Measurements from ENCODE around the gene SDK1.
"Not testable (repeated sequence)": the region's sequence is repeated elsewhere in the genome, so short reads cannot be mapped to it uniquely, and the experiment has no call there.

The SDK1 gene

DNA sequence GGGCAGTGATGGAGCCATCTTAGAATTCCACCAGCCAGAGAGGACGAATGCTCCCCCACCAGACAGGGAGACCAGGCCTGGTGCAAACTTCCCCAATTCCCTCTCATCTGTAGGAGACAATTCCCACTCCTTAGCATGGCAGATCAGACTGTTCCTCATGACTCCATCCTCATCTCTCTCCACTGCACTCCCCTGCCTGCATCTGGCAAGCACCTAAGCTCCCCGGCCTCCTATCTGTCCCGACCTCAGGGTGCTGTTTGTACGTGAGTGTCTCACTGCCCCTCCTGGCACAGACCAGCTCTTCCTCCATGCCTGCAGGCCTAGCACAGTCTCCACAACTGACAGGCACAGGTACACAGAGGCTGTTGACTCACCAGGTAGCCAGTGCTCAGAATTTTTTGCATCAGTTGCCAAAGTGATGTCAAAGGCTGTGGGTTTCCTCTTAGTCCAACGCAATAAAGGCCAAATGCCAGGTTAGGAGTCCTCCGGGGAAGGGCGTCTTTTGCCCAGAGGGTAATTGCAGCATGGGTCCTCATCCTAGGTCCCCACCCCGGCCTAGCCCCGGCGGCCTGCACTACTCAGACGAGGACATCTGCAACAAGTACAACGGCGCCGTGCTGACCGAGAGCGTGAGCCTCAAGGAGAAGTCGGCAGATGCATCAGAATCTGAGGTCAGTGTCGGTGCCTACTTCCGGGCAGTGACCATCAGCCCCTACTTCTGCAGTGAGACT lies 944.2 kb downstream of the SDK1 start:
- DNase-seq: no peak

DNA sequence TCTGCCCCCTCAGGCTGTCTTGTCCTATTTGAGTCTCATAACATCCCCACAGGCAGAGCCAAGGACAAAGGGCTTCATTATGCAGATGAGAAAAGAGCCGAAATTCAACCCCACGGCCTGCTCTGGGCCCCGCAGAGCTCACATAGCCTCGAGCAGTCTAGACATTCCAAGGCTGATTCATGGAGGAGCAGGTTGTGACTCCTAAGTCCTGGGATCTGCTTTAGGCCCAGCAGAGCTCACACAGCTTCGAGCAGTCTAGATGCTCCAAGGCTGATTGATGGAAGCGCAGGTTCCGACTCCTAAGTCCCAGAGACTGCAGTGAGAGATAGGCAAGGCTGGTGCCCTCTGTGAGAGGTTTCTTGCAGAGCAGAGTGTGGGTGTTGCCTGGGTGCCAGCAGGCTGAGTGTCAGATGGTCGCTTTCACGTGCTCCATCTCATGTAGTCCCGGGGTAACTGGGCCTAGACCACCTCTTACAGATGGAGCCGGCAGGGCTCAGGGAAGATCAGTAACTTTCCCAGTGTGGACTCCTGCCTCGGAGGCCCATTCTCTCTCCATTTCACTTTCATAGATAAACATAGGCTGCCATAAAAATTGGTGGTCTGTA lies 944.9 kb downstream of the SDK1 start:
- DNase-seq: no peak

DNA sequence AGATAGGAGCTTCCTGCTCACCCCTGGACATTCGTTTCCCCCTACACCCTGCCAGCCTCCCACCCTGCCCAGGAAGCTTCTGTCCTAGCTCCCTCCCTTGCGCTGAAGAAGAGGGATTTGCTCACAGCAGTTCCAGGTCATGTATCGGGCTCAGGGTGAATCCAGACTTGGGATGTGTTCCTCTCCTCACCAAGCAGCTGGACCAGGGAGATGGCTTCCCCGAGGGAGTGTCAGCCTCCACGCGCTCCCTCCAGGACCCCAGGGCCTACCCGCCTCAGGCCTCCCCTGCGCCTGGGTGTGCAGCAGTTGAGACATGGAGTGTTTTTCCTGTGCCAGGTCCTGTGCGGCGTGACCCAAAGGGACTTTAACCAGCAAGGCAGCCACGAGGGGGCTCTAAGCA lies 945.5 kb downstream of the SDK1 start:
- no peak for DNase-seq

DNA sequence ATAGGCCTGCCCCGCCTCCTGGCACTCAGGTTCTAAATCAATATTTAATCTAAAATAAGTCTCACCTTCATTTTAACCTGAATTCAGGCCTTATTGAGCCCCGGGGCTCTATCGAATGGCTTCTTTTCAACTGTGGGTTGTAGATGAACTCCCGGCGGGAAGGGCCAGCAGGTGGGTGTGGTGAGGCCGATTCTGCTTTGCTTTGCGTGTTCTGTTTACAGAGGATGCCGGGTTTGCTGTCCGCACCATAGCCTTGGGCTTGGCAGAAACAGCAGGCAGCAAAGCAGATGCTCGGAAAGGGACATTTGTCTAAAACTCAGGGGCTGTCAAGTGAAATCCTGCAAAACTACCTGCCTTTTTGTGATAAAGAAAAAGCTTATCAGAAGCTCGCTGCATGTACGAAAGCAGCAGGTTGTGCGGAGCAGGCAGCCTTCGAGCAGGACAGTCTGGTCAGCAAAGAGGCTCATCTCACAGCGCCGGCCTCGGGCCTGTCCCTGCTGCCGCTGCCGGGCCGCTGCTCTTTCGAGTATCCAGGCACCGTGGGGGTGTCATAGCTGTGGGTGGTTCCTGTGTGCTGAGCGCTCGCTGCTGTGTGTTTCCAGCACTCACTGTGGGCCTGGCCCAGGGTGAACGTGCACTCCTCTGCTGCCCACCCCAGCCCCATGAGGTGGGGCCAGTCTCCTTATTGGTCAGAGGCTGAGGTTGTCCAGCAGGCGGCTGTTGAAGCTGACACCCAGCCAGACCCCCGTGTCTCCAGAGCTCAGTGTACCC lies 946.2 kb downstream of the SDK1 start:
- no peak for DNase-seq

DNA sequence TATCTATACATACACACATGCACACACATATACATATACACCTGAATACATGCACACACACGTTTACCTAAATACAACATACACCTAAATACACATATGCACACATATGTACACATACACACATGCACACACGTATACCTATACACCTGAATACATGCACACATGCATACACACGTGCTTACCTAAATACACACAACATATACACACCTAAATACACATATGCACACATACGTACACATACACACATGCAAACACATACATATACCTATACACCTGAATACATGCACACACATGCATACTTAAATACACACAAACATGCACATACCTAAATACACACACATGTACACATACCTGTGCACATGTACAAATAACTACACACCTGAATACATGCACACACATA lies 947.2 kb downstream of the SDK1 start:
- DNase-seq: no peak

DNA sequence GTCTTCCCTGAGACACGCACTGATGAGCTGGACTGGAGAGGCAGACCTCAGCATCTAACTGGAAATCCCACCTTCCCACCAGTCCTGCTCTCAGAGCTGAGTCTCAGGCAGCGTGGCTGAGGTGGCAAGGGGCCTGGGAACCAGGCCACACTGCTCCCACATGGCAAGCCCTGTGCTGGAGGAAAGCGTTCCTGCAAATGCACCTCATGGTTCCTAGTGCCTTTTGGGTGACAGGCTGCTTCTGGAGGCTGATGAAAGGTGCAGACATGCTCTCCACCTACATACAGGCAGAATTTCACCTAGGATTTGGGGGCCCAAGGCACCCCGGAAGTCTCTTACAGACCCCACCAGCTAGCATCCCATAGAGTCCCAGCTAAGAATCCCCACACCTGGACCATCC lies 948.2 kb downstream of the SDK1 start:
- no peak for DNase-seq

DNA sequence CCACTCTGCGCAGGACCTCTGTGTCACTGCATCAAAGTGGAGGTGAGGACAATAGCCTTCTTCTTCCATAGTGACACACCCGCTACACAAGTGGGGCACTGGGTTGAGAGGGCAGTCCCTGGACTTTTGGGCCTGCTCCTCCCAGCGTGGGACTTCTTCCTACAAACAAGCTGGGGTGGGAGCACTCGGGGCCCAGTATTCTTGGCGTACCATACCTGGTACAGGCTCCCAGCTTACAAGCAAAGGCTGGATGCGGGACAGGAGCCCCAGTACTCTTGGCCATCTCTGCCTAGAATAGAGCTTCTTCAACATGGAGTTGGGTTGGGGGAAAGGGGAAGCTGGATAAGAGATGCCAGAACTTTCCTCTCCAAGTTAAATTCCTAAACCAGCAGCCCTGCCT lies 954.3 kb downstream of the SDK1 start:
- DNase-seq: no peak

DNA sequence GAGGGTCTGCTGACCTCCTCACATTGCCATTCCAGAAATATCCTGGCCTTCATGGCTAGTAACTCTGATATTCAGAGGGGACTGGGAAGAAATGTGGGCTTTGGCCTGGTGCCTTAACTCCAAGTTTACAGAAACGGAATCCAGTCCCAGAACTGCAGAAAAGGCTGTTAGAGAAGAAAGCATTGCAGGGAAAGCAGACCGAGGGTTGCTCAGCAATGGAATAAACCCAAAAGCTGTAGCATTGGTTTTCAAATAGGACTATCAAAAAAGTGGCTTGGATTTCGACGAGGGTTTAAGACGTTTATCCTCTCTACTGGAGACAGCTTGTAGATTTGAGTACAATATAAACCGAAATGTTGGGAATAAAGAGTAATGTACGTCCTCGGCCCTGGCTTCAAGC lies 955.2 kb downstream of the SDK1 start:
- DNase-seq: no peak

DNA sequence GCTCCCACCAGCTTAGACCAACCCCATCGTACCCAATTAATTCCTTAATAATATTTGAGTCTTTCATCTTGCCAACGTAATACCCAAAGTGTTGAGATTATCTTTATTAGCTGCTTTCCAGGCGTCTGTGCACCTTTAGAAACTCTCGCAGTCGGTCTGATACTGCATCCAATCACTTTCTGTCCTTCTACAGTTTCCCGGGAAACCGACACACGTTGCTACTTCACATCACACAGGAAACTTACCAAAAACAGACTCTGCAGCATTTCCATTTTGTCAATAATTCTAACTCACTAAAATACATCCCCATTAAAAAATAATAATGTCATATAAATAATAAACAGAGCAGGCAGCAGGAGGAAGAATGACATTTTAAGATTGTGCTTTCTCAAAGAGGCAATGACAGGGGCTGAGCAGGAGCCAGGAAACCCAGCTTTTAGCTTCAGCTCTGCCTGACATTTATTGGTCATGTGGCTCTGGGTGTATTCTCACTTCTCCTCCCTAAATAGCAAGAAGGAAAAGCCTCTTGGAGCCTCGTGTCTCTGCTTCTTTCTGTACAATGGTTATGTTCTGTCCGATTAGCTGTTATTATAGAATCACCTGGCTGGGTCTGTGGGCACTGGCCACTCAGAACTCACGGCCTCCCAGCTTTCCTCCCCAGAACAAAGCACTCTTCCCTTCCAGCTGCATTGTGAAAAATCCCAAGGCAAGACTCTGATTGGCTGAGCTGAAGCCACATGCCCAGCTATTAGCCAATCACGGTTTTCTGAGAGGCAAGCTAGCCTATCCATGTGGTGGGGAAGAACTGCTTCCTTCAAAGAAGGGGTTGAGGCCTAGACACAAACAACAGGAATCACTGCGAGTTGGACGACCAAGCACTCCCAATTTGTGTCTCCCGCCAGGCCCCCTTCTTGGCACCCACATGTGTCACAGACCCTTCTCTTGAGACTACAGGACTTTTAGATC lies 956.4 kb downstream of the SDK1 start:
- no peak for DNase-seq

DNA sequence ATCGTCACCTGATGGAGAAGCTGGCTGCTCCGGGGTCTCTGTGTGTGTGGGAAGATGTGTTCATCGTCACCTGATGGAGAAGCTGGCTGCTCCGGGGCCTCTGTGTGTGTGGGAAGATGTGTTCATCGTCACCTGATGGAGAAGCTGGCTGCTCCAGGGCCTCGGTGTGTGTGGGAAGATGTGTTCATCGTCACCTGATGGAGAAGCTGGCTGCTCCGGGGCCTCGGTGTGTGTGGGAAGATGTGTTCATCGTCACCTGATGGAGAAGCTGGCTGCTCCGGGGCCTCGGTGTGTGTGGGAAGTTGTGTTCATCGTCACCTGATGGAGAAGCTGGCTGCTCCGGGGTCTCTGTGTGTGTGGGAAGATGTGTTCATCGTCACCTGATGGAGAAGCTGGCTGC lies 959.1 kb downstream of the SDK1 start:
- not testable (repeated sequence) for DNase-seq

DNA sequence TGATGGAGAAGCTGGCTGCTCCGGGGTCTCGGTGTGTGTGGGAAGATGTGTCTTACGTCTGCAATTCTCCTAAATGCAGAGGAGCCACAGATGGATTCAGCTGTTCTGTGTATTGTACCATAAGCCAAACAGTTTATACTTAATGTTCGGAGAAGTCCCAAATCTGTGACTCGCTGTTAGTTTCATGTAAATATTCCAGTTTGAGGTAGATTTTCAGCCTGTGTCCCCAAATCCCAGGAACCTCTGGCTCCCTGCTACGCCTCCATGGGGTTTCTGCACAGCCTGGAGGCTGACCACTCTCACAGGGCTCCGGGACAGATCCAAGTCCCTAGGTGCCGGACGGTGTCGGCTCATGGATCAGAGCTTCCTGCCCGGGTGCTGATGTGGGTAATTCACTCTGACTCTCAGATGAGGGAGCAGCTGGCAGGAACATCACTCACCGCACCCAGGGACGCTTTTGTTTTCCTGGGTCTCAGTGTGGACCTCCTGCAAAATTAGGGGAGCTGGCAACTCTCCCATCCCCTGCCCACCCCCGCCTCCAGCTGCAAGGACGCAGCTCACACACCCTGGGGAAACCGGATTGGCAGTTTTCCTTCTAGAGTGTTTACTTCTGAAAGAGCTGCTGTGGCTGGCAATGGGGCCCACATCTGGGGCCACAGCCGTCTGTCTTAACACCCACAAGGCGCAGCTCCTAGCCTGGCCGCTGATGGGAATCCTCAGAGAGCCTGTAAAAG lies 960.0 kb downstream of the SDK1 start:
- no peak for DNase-seq

DNA sequence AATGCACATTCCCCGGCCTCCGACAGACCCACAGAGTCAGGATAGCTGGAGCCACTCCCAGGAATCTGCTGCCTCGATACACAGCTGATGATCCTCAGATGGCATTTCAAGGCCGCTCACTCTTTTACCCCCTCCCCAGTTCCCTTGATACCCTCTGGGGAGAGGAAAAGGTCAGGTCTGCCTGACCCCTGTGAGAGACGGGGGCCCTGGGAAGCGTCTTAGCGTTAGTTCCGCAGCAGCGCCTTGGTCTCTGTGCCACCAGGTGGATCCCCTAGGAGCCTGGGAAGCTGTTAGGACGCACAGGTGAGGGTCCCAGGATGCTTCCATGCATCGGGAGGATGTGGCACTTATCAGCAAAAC lies 960.5 kb downstream of the SDK1 start:
- DNase-seq: no peak

DNA sequence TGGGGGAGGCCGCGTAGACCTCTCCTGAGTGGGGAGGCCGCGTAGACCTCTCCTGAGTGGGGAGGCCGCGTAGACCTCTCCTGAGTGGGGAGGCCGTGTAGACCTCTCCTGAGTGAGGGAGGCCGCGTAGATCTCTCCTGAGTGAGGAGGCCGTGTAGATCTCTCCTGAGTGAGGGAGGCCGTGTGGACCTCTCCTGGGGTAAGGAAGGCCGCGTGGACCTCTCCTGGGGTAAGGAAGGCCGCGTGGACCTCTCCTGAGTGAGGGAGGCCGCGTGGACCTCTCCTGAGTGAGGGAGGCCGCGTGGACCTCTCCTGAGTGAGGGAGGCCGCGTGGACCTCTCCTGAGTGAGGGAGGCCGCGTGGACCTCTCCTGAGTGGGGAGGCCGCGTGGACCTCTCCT lies 963.2 kb downstream of the SDK1 start:
- DNase-seq: not testable (repeated sequence)

DNA sequence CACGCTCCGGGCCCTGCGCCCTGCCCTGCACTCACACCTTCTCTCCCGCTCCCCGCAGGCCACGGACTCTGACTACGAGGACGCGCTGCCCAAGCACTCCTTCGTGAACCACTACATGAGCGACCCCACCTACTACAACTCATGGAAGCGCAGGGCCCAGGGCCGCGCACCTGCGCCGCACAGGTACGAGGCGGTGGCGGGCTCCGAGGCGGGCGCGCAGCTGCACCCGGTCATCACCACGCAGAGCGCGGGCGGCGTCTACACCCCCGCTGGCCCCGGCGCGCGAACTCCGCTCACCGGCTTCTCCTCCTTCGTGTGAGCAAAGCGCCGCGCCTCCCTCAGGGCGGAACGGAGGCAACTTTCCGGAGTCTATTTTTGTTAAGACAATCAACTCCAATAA lies 964.0 kb downstream of the SDK1 start:
- DNase-seq: no peak

DNA sequence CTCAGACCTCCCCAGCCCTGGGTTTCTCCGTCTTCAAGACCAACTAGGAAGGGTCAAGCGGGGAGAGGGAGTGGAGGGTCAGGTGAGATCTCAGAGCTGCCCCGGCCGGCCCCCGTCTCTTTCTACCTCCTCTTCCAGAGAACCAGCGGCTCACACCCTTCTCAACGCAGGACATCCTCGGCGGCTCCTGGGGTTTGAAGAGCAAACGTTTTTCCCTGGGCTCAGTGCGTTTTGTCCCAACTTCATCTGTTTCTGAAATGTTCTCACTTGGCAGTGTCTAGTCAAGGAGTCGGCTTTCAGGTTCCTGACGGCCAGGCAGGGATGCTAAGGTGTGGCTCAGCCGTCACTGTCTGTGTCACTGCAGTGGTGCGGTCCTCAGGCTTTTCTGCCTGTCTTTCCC lies 964.6 kb downstream of the SDK1 start:
- no peak for DNase-seq

DNA sequence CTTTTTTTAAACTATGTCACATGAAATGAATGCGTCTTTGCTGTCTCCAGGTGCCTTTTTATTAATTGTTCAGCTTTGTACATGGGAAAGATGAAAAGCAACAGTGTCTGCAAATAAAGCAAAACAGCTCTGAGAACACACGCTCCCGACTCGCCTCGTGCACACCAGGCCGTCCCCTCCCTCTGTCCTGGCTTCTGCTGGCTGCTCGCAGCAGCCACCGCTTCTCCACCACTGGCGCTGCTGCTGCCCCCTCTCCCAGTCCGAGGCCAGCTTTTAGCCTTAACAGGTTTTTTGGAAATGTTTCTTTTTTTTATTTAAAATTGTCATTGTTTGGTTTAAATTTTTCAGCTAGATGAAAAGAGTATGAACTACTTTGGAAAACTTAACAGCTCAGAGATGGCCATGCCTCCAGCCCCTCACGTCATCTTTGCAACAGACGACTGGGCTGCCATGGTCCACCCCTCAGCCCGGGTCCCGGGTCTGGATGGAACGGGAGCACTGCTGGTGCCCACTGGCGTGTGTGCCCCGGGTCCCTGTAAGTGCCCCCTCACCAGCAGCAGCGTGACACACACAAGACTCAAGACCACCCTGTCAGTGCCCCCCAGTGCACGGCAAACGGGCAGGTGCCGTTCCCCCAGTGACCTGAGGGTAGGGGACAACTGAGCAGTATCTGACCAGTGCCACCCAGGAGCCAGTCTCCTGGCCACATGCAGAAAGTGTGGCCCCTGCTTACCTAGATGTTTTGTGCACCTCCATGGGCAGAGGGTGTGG lies 965.4 kb downstream of the SDK1 start:
- DNase-seq: no peak

DNA sequence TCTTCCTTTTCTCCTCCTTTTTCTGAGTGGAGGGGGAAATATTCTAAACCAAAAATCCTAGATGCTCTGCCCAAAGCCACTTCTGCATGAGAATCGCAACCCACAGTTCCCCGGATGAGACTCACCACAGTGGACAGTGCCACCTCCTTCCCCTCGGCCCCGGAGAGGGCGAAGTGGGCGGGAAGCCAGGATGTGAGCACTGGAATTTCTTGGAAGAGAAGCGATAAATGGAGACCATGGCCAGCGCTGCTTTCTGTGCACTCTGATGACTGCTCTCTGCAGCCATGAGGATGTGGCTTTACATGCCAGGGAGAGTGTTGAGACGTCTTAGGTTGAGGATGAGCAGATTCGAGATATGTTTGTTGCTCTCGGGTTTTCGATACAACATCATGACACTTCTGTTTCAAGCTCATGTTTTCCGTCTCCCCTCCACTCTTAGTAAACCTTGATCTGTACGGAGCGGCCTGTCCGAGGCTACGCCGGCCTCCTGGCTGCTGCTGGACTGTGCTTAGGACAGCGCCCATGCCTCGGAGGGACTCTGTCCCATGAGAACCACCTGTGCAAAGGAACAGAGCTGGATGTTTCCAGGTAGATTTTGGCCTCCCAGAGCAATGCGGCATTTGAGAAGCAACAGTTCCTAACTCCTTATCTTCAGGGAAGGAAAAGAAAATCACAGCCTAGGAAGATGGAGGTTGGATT lies 966.4 kb downstream of the SDK1 start:
- DNase-seq: no peak

DNA sequence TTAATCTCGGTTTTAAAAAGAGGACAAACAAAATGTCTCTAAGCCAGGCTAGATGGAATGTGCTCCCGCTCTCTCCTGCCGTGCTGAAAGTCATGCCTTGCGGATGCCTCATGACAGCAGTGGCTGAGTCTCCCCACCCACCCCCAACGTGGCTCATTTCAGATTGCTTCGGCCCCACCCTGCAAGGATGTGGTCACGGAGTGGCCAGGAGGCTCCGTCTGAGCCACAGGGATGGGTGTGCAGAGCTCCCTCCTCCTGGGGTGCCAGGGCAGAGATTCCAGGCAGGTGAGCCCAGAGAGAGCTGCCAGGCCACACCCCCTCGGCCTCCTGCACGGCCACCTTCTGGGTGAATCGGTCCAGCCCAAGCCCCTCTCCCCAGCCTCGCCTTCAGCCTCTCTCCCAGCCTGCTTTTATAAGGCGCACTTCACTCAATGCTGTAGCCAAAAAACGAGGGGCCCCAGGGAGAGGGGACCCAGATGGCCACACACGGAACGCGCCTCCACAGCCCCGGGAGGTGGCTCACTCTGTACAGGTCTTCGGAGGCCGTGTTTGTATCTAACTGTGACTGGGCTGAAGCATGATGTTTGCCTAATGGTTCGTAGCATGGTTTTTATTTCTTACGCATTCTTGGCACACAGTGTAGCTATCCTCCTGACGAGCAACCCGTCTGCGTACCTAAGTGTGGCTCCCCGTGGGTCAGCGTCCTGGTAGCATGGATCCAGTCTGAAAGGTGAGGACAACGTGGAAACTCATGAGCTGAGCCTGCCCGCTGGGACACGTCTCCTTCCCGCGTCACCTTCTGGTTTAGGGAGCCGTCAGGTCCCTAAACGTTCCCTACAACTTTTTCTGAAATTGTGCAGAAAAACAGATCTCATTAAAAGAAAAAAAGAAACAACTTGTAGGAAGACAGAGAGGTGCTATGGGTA lies 967.3 kb downstream of the SDK1 start:
- no peak for DNase-seq

DNA sequence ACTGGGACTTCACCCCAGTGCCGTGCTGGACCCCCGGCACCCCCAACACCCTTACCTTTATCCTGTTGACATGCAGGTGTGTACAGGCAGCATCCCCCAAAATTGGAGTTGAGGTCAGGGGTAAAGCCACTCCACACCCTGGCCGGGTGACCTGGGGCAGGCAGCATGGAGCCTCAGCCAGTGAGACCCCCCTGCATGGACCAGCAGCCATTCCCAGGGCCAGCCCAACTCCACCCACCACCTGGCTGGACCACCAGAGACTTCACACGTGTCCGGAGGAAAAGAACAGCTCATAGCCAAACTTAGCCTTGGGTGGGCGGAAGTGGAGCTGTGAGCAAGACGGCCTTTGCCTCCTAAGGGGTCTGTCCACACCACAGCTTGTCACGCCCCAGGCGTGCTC lies 968.0 kb downstream of the SDK1 start:
- no peak for DNase-seq

DNA sequence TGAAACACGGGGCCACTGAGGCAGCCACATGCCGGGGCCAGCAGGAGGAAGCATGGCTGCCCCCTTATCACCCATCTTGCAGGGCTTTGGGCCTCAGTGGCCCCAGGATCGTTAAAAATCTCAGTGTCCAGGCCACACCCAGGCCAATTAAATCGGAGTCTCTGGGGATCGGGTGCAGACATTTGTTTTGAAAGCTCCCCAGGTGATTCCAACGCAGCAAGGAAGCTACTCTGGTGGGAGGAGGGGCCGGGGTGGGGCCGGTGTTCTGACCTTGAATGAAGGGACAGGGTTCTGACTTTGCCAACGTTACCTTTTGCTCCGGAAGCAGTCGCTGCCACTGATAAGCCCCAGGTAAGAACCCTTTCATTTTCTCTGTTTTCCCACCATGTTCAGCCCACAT lies 968.7 kb downstream of the SDK1 start:
- no peak for DNase-seq
